ENCODE measurements around the gene REG4. TPM values are rescaled to one million over a fixed set of nuclear protein-coding genes. Genes with fewer than 3 reads are reported as not detected.

The REG4 gene
- total RNA-seq, 1 experiment from 2014 or later: not detected

DNA sequence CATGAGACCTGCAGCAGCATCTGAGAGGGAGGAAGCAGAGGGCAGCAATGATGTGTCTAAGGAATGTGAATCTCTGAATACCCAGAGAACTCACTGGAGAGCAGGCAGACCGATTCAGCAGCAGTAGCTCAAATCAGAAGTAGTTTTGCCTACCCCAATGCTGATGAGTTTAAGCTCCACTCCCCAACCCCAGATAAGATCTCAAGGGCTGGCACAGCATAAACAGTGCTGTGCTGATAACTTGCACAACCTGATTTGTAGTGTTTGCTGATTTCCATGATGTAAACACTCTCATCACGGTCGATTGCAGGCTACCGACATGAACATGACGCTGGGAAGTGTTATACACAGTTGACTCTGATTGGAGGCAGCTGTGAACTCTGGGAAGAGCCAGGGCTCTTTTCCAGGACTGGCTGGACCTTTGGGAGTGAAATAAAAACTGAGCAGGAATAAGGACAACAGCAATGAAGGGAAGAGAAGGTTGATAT is 31.3 kb downstream of the REG4 start:
- DNase-seq (ENCODE audit: low spot score): peak; percentile 84

DNA sequence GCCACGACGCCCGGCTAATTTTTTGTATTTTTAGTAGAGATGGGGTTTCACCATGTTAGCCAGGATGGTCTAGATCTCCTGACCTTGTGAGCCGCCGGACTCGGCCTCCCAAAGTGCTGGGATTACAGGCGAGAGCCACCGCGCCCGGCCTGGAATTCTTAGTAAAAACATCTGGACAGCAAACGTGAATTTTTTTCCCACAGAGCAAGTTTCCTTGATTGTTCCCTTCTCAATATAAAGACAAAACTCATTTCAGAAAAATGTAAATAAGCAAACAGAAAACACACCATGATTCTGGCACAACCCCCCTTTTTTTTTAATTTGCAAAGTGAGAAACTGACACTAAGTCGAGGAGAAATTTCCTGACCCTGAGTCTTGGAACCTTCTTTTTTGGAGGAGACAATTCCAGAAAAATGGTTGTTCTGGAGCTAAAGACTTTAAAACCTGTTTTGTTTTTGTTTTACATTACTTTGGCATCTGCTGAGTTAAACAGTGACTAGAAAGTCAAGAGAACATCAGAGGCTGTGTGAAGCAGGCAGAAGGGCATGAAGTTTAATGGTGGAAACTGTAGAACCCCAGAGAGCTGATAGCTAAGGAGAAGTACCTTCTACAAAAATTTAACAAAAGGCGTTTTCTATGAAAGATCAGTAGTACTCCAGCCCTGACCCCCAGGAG is 32.2 kb downstream of the REG4 start:
- no peak for DNase-seq (ENCODE audit: low spot score)

DNA sequence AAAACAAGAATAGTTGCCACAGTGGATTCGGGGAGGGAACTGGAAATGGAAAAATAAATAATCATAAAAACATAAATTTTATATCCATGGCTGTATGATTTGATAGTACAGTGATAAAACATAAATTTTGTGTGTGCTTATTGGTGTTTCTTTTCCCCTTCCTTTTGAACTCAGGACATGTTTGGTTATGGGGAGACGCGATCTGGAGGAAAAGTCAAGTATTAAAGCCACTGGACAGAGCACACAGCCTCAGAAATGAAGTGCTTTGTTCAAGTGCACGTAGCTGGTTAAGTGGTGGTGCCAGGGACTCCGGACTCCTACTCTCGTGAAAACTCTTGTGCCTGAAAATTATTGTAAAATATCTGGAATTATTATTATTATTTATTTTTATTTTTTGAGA is 32.9 kb downstream of the REG4 start:
- DNase-seq (ENCODE audit: low spot score): no peak

DNA sequence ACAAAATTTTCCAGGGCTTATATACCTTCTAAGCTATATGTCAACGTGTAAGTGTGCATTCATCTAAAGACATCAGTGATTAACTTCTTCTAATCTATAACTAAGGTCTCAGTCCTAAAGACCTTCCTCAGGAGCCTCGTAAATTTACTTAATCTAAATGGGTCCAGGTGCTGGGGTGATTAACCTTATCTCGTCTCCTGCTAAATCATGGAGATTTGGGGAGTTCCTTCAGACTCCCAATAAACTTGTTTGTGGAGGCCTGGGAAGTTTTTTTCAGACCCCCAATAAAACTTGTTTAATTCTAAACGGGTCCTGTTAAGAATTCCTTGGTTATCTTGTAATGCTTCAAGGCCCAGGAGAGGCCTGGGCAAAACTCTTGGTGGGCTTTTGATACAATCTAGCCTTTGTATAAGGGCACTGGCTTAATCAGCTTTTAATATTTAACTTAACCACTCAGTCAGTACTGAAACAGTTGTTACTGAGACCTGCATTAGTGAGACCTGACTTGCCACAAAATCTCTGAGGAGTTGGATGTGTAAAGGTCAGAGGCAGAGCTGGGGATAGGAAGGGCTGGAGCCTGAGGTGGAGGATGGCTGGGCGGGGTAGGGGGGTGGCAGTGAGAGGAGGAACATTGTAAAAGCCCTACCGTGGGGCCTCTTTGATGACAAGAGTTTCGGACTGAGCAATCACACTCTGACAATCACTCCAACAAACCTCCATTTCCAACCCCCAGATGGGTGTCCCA is 36.3 kb downstream of the REG4 start:
- no peak for DNase-seq (ENCODE audit: low spot score)

DNA sequence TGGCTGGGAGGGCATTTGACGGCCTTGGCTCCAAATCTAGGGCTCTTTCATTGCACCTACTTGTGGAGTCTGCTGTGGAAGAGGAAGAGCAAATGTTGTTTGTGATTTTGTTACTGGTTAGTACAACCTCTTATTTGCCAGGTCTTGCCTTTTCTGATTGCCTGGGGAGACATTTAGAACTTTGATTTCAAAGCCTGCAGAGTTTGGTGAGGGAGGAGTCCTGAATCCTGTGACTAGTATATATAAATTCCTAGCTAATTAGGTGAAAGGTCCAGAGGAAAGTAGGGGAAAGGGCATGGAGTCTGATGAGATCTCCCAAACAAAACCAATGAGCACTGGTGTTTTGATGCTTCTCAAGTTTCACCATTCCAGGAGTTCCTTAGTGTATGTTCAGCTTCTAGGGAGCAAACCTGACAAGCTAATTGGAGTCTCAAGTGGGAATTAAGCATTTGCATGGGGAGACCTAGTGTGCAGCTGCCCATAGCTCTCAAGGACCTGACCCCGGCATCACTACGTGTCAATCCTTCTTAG is 37.5 kb downstream of the REG4 start:
- DNase-seq (ENCODE audit: low spot score): peak; percentile 58

DNA sequence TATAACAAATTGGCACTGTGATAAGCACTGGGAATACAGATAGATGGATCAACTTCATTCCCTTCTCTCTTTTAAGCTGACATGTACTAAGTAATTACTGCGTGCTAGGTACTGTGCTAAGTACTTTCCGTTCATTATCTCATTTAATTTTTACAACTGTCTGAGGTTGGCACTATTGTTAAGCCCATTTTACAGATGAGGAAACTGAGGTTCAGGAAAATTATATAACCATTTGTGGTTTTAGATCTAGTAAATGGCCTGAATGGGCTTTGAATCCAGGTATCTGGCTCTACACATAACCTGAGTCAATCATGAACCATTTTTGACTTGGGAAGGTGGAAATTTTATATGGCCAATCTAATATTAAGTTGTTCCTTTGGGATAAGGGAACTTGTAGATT is 39.0 kb downstream of the REG4 start:
- no peak for DNase-seq (ENCODE audit: low spot score)

DNA sequence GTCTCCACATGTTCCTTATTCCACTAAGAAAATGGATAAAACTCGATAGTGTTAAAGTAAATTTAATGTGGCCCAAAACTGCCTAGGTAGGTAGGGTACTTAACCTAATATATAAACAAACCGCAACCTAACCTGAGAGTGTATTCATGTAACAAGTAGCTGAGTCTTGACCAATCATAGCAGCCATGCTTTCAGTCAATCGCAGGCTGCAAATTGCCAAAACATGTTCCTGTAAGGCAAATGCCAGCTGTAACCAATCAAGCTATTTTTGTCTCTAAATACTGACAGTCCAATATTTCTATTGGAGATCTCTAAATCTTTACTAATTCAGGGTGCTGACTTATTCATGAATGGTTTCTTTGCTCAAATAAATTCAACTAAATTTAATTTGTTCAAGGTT is 39.5 kb downstream of the REG4 start:
- no peak for DNase-seq (ENCODE audit: low spot score)

DNA sequence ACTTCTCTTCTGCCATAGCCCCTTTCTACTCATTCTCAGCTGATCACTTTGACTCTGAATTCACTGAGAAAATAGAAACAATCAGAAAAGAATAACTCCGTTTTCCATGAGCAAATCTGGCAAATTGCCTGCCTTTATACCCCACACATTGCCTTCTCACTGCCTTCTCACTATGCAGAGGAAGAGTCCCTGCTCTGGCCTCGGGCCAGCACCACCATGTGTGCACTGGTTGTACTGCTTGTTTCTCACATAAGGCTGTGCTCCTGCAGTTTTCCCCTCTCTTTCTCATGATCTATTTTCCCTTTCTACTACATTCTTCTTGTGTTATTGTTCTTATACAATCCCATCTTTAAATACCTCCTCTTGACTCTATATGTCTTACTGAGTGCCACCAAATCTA is 40.2 kb downstream of the REG4 start:
- no peak for DNase-seq (ENCODE audit: low spot score)

DNA sequence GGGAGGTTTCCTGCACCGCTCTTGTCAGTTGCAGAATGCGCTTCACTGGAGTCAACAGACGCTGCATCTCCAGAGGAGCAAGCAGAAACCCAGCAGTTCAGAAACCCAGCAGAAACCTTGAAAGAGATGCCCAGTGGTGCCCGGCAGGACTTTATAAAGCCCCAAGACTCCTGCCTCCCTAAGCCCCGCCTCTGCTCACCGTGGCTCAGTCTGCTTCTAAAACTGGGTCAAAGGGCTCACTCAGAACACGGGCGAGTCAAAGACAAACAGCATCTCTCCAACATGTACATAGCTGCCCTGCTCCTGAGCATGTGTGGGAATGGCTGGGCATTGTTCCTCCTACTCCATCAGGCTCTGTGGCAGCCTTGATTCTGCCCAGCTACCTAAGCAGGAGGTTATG is 42.5 kb downstream of the REG4 start, which contains the start of gene HMGCS2:
Gene HMGCS2, minus strand, starts transcription at position 128 of the 400 bp plus-strand sequence. Its CDS starts 61 bp downstream, at position 67.
- DNase-seq (ENCODE audit: low spot score): no peak

DNA sequence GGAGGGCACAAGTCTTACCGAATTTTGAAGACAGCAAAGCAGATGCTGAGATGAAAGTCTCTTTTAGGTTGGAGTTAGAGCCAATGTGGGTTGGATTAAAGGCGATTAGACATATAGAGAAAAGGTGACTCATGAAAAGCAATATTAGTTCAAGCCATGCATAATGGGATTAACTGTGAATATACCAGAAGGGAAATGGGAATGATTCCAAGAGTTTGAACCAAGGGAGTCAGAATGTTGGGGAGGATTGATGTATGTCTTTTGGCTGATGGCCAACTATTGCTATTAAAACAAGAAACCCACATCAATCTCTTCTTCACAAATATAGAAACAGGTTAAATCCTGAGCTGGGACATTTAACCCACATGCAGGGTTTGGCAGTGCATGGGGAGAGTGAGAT is 43.8 kb downstream of the REG4 start:
- DNase-seq (ENCODE audit: low spot score): no peak

DNA sequence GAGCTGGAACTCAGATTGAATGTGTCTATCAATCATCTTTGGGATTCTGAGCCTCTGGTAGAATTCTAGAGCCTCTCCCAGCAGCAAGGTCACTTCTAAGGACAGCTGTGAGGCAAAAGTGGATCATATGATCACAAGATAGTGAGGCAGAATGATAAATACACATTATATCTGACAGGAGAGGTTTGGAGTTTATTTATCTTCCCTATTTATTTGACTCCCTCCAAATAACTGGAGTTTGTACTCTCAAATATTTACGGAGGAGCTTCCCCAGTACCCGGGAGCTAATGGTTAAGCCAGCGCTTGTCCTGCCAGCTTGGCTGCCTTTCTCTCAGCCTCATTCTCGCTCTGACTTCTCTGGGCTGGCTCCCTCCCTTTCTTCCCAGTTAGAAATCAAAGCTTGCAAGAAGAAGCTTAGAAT is 44.9 kb downstream of the REG4 start:
- DNase-seq (ENCODE audit: low spot score): no peak

DNA sequence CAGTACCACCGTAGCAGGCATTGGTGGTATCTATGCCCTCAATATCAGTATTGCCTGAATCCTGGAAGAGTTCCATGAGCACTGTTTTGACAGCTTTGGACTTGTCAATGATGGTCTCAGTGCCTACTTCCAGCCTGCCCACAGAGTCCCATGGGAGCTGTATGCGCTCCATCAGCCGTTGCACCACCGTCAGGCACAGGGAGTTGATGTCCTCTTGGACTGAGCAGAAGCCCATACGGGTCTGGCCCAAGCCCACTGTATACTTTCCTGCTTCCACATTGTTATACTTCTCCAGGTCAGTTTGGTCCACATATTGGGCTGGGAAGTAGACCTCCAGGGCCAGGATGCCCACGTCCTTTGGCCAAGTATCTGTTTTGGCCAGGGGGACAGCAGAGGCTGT is 47.0 kb downstream of the REG4 start:
- no peak for DNase-seq (ENCODE audit: low spot score)

DNA sequence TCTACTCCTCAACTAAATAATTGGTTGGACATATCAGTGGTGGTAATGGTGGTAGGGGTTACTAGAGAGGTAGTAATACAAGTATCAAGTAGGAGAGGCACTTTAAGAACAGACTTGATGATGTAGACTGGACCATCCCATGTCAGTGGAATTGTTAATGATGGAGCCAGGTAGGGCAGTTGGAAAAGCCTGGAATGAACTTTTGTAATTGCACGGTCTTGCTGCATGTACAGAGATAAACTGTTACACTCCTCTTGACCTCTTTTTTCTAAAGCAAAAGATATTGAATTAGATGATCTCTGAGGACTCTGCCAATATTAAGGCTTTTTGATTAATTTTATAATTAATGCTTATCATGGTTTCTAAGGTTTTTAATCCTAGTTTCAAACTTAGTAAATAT is 48.3 kb downstream of the REG4 start:
- no peak for DNase-seq (ENCODE audit: low spot score)

DNA sequence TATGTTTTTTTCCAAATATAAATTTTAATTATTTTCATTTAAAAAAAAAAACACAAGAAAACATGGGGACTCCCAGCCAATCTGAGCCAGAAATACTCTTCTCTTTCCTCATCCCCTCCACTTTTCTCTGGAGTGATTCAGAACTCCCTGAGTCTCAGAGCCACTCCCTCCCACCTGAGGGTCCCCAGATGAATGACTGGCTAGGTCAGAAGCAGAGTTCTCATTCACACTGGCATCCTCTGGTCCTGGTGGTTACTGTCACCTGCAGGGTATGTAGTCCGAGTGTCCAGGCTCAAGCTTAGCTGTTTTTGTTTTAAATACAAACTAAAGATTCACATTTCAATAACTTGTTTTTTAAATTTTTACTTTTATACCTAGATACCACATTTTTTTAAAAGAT is 48.9 kb downstream of the REG4 start:
- no peak for DNase-seq (ENCODE audit: low spot score)

DNA sequence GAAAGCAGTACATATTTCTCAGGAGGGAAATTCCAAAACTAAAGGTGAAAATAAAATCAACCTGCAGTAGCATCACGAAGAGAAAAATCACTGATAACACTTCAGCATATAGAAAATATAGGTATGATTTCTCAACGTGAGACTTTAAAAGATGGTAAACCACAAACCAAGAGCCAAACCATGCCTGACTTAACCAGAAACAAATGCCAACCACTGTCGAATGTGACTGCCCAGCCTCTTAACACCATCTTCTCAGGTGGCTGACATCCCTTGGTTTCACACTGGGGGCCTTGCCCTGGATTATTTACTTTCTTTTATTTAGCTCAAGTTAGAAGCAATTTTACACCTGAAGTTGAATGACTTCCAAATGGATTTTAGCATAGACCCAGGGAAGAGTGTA is 52.7 kb downstream of the REG4 start:
- no peak for DNase-seq (ENCODE audit: low spot score)

DNA sequence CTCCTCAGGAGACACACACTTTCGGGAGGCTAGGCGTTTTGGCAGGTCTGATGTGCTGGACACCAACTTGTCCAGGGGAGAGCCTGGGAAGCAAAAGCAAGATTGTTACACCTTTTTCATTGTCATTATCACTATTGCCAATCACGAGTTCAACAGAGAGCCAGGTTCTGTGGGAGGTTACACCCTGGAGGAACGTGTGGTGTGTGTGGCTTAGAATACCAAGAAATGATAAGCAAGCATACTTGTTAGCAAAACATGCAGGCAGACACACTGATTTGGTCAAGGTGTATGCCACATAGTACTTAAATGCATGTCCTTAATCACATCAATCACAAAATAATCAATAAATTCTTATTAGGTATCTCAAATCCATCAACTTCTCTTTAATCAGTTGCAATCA is 58.7 kb downstream of the REG4 start:
- DNase-seq (ENCODE audit: low spot score): no peak

DNA sequence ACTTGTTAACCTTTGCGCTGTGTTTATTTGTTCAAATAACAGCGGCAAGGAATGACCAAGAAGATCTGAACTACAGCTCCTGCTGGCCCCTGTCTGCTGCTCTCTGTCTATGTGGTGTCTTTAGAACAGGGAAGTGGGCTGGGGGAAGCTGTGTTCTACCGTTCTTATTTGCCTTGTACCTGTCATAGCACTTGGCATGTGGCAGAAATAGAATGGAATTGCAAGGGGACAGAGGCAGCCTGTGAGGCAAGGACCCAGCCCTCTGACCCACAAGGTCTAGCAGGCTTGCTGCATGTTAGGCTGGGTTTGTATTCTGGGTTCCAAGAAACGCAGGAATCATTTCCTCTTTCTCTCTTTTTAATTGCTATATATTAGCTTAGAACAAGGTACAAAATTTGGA is 63.2 kb downstream of the REG4 start:
- no peak for DNase-seq (ENCODE audit: low spot score)

DNA sequence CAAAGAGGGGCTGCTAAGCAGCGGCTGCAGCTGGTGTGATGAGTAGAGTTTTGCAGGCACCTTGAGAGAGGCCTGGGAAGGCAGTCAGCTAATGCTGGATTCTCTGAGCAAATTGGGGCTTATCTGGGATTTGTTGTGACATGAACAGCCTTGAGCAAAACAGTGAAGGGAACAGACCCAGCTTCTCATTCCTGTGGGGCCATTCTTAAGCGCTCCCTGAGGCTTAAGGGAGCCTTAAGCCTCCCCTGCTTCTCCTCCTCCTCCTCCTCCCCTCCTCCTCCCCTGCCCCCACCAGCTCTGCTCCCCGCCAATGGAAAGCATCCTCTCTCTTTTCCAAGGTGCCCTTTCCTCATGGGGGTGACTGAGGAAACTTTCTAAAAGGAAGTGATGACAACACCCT is 63.8 kb downstream of the REG4 start:
- DNase-seq (ENCODE audit: low spot score): no peak

DNA sequence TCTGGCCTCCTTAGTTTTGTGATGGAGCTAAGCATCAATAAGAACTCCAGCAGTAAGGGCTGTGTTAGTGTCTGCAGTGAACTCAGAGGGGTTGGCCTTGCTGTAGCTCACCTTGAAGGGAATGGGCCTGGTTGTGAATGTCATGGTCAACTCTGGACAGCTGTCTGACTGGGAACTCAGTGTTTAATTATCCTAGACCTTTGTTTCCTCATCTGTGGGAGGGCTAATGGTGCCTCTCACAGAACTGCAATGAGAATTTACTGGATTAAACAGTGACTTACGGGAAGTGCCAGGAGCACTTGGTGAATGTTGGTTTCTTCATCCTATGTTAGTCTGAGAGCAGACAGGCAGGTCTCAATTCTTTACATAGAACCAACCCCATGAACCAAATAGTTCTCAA is 66.2 kb downstream of the REG4 start:
- DNase-seq (ENCODE audit: low spot score): no peak

DNA sequence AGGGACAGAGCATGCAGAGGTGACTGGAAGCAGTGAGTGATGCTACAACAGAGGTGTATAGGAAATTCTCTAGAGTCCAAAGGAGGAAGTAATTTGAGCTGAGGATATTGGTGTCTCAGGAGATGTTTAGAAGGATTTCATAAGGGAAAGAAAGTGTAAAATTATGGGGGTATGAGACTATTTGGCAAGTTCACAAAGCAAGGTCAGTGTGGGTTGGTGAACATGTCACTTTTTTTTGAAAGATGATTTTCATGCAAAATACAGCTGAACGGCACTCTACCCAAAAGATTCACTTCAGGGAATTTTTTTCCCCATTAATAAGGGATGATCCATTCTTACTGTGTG is 66.7 kb downstream of the REG4 start:
- no peak for DNase-seq (ENCODE audit: low spot score)
